IMR-90 (cell line): ENCODE data around the gene EPS15. TPM values are rescaled to one million over a fixed set of nuclear protein-coding genes. Genes with fewer than 3 reads are reported as not detected.

ENCODE experiments used
- ATAC-seq: fragments of 200-7000 bp; cut with Tn5 transposase; 2 replicates; pipeline ENCODE4 v1.9.1; 2020; ENCODE audit warnings: low read depth, mild to moderate bottlenecking, moderate library complexity
- BruUV-seq: library from RNA; stranded (reverse); fragments of 400-500 nt; replicated peaks from 2 replicates; lab custom pipeline; 2021; lab: Mats Ljungman, UMichigan
- CTCF ChIA-PET: fragments of 300-600 bp; formaldehyde crosslinking; extraction: SDS; loops from one replicate; lab custom pipeline; 2021; ENCODE audit warnings: antibody characterized with exemption; lab: Yijun Ruan, JAX
- POLR2A ChIA-PET: fragments of 300-600 bp; sonication (Branson Sonifier 250); formaldehyde crosslinking; loops from one replicate; lab custom pipeline; 2022; ENCODE audit warnings: antibody characterized with exemption; ENCODE audit not compliant: unreplicated experiment; lab: Charles Lee
- DNase-seq: peaks from one replicate; pipeline ENCODE4 v3.0.0; 2013
- H2AFZ ChIP-seq: replicated peaks from 2 replicates; pipeline ENCODE3; 2013; ENCODE audit warnings: low read length, mild to moderate bottlenecking; ENCODE audit not compliant: poor library complexity
- H2AK5ac ChIP-seq: 2 replicates; pipeline ENCODE4 v1.6.1; 2013; ENCODE audit warnings: low read depth, low read length, inconsistent platforms
- H2AK9ac ChIP-seq: replicated peaks from 2 replicates; pipeline ENCODE3; 2013; ENCODE audit warnings: mild to moderate bottlenecking, low read depth, low read length, moderate library complexity; ENCODE audit not compliant: poor library complexity
- H2BK120ac ChIP-seq: 2 replicates; pipeline ENCODE4 v1.6.1; 2013; ENCODE audit warnings: low read depth, low read length, inconsistent platforms
- H2BK15ac ChIP-seq: 3 replicates; pipeline ENCODE4 v1.6.1; 2013; ENCODE audit warnings: low read depth, low read length, inconsistent platforms
- H2BK20ac ChIP-seq: 2 replicates; pipeline ENCODE4 v1.6.1; 2013; ENCODE audit warnings: low read depth, mild to moderate bottlenecking, inconsistent platforms, low read length, moderate library complexity
- H2BK5ac ChIP-seq: 2 replicates; pipeline ENCODE4 v1.6.1; 2013; ENCODE audit warnings: mild to moderate bottlenecking, low read depth, low read length, inconsistent platforms; ENCODE audit not compliant: poor library complexity, severe bottlenecking
- H3K14ac ChIP-seq: replicated peaks from 2 replicates; pipeline ENCODE4 v1.6.1; 2013; ENCODE audit warnings: low read depth, low read length, inconsistent platforms
- H3K18ac ChIP-seq: 2 replicates; pipeline ENCODE4 v1.6.1; 2013; ENCODE audit warnings: low read depth, low read length, control low read depth
- H3K23ac ChIP-seq: 2 replicates; pipeline ENCODE4 v1.6.1; 2013; ENCODE audit warnings: low read depth, low read length, inconsistent platforms
- H3K27ac ChIP-seq: 2 replicates; pipeline ENCODE4 v1.5.1; 2013; ENCODE audit warnings: mild to moderate bottlenecking, control low read depth, low read length; ENCODE audit not compliant: insufficient read depth
- H3K27me3 ChIP-seq: 2 replicates; pipeline ENCODE4 v1.6.1; 2013; ENCODE audit warnings: low read length; ENCODE audit not compliant: control insufficient read depth, insufficient read depth
- H3K36me3 ChIP-seq: 2 replicates; pipeline ENCODE4 v1.6.1; 2013; ENCODE audit warnings: low read length, mixed read lengths; ENCODE audit not compliant: control insufficient read depth, insufficient read depth
- H3K4ac ChIP-seq: 2 replicates; pipeline ENCODE4 v1.6.1; 2013; ENCODE audit warnings: low read depth, low read length, inconsistent platforms
- H3K4me1 ChIP-seq: 2 replicates; pipeline ENCODE4 v1.6.1; 2013; ENCODE audit warnings: low read length, mixed read lengths; ENCODE audit not compliant: control insufficient read depth, insufficient read depth
- H3K4me2 ChIP-seq: 2 replicates; pipeline ENCODE4 v1.6.1; 2013; ENCODE audit warnings: low read depth, mild to moderate bottlenecking, control low read depth, low read length, moderate library complexity
- H3K4me3 ChIP-seq: 2 replicates; pipeline ENCODE4 v1.5.1; 2013; ENCODE audit warnings: low read depth, mild to moderate bottlenecking, control low read depth, low read length, moderate library complexity; ENCODE audit not compliant: insufficient read depth
- H3K56ac ChIP-seq: 2 replicates; pipeline ENCODE4 v1.6.1; 2013; ENCODE audit warnings: low read length, inconsistent platforms; ENCODE audit not compliant: insufficient read depth; ENCODE audit errors: extremely low read depth
- H3K79me1 ChIP-seq, 2 experiments: 2 replicates each; pipeline ENCODE4 v1.6.1; 2013; ENCODE audit warnings: low read length in 2 of 2, inconsistent platforms in 1 of 2, low read depth in 1 of 2
- H3K9ac ChIP-seq: 2 replicates; pipeline ENCODE4 v1.6.1; 2013; ENCODE audit warnings: low read depth, low read length, control low read depth
- H3K9me1 ChIP-seq: 2 replicates; pipeline ENCODE4 v1.6.1; 2013; ENCODE audit warnings: low read length, inconsistent platforms; ENCODE audit not compliant: insufficient read depth
- H3K9me3 ChIP-seq: 2 replicates; pipeline ENCODE4 v1.6.1; 2013; ENCODE audit warnings: low read length; ENCODE audit not compliant: control insufficient read depth, insufficient read depth
- H4K20me1 ChIP-seq: 2 replicates; pipeline ENCODE4 v1.6.1; 2013; ENCODE audit warnings: low read length, inconsistent platforms; ENCODE audit not compliant: insufficient read depth
- H4K5ac ChIP-seq: 2 replicates; pipeline ENCODE4 v1.6.1; 2013; ENCODE audit warnings: mild to moderate bottlenecking, low read depth, low read length, control low read depth
- H4K8ac ChIP-seq, 2 experiments: 2 replicates each; pipeline ENCODE4 v1.6.1; 2013; ENCODE audit warnings: low read depth in 2 of 2, low read length in 2 of 2, control low read depth in 1 of 2, inconsistent platforms in 1 of 2
- H4K91ac ChIP-seq: 2 replicates; pipeline ENCODE4 v1.6.1; 2013; ENCODE audit warnings: low read depth, low read length, inconsistent platforms; ENCODE audit not compliant: insufficient read depth
- CEBPB ChIP-seq: IDR thresholded peaks from 2 replicates; pipeline ENCODE4 v1.6.1; 2012; ENCODE audit warnings: low read depth, low read length, improper control_type of control experiment
- RCOR1 ChIP-seq: IDR thresholded peaks from 2 replicates; pipeline ENCODE4 v1.6.1; 2012; ENCODE audit warnings: mild to moderate bottlenecking, low read length, improper control_type of control experiment; ENCODE audit not compliant: insufficient replicate concordance
- dilution Hi-C: fragments of 300-500 bp; cut with HindIII; formaldehyde crosslinking; loops from one replicate; pipeline ENCODE4 v1.14.3; 2018; ENCODE audit warnings: low sequenced_read_pairs; ENCODE audit not compliant: unreplicated experiment
- in situ Hi-C: fragments of 300-500 bp; cut with MboI; formaldehyde crosslinking; loops from 3 replicates; pipeline ENCODE4 v1.14.3; 2019; ENCODE audit warnings: low sequenced_read_pairs, inconsistent platforms, mixed read lengths
- intact Hi-C: fragments of 100-400 bp; cut with micrococcal nuclease; formaldehyde crosslinking; loops from 2 replicates; pipeline ENCODE4 v1.10.0; 2022
- polyA plus RNA-seq, 3 experiments: library from polyadenylated mRNA; depleted of rRNA; stranded (reverse); fragments of >200 nt; gene quantifications; 2 replicates each; pipeline ENCODE4 v1.2.3, GENCODE V29; 2012; ENCODE audit warnings: low replicate concordance in 1 of 3
- total RNA-seq: library from RNA; depleted of rRNA; stranded (reverse); fragments of >200 nt; gene quantifications from 2 replicates; pipeline ENCODE4 v1.2.3, GENCODE V29; 2012

EPS15 gene
- total and polyA plus RNA-seq, 2 of the 4 experiments (the other 2 are of a cell fraction) = 17.6 to 38.0 TPM

GRCh38 chr1:51564124-51564523, 45.1 kb upstream of the EPS15 start:
- dilution Hi-C loops (no loop called here), intact Hi-C loops (no loop called here), in situ Hi-C loops (no loop called here)
- Histone ChIP-seq H2AFZ (no peak overlapping the region), H3K56ac (no peak overlapping the region), H3K23ac (no peak overlapping the region), H3K27me3 (no peaks in the 10 kb centered on the region), H2BK120ac (peak overlapping the region; percentile 58; the same call in 1 of the 2 replicates), H3K79me1 (no peaks in the 10 kb centered on the region), H4K91ac (no peak overlapping the region; the same call in 1 of the 2 replicates), H2BK5ac (no peak overlapping the region), H3K9me3 (no peaks in the 10 kb centered on the region), H3K4me3 (no peak overlapping the region), H3K4me1 (peaks cover 7% of the 10 kb centered on the region), H2AK9ac (no peak overlapping the region), H2BK20ac (peak overlapping the region; percentile 52; the same call in 1 of the 2 replicates), H3K14ac (no peak overlapping the region), H2BK15ac (peak overlapping the region; percentile 15; the same call in 1 of the 3 replicates), H4K8ac (0 out of 4 replicates have a peak overlapping the region, but pooled peaks of 1 of the 2 experiments have one; percentile 1), H3K9ac (no peak overlapping the region), H3K4ac (0 out of 2 replicates have a peak overlapping the region, but pooled peaks have one; percentile 59), H3K18ac (peak overlapping the region; percentile 2; the same call in 1 of the 2 replicates), H3K27ac (no peak overlapping the region), H3K9me1 (peaks cover 6% of the 10 kb centered on the region), H3K4me2 (no peak overlapping the region), H2AK5ac (no peak overlapping the region), H4K20me1 (no peaks in the 10 kb centered on the region), H4K5ac (no peak overlapping the region), H3K36me3 (no peaks in the 10 kb centered on the region)
- ATAC-seq = peak; percentile 30; the same call in 1 of the 2 replicates
- peak; percentile 74 for DNase-seq
- POLR2A ChIA-PET = no interaction called here
- TF ChIP-seq RCOR1 (no peak), CEBPB (peak; percentile 70)
- CTCF ChIA-PET = no interaction called here
- no TSS peak for BruUV-seq
